HG02610 (cell line): ENCODE results near the gene PRDX1.

Experiments
- ATAC-seq: cut with Tn5 transposase; IDR thresholded peaks from one replicate; pipeline ENCODE4 v1.9.1; 2021; ENCODE audit warnings: mild to moderate bottlenecking, moderate library complexity; ENCODE audit not compliant: unreplicated experiment

Gene PRDX1

GRCh38 chr1:45521413-45522323 lies at the start of gene PRDX1:
Gene PRDX1 (minus strand): TSS chr1:45521884. CDS start chr1:45519043, 2,841 bp downstream.
- ATAC-seq: peak; percentile 77

DNA sequence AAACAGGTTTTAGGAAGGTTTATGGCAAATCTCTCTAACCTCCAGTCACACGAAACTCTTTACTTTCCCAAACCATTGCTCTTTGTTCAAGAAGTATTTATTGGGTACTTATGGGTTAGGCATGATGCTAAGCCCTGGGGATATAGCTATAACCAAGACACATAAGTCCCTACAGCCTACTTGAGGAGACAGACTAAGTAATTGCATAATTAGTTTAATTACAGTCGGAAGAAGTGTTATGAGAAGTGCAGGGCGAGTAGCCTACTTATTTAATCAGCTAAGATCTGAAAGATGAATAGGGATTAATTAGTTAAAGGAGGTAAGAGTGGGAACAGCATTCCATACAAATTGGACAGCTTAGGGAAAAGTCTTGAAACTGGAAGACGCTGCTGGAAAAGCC lies 48.9 kb upstream of the PRDX1 start:
- no peak for ATAC-seq

DNA sequence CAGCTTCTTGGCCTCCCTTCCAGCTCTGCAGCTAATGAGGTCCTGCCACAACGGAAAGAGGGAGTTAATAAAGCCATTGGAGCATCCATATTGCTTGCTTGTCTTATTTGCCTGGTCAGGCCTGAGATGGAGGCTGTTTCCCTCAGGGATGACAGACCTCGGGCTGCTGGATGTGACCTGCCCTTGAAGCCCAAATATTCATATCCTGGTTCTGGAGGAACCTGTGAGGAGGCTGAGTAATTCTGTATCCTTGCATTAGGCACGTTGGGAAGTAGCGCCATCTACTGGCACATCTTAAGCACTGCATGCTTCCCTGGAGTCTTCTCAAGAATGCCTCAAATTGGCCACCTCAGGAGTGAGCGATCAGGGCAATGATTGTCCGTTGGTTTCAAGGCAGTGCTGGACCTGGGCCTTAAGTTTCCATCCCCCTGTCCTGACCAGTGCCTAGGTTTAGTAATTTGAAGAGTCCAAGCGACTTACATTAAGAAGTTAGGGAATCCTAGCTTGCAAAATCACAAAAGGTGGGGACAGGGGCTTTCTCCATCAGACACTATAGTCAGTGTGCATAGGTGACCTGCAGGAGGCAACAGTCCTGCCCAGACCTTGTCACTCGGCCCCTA lies 48.4 kb upstream of the PRDX1 start:
- peak; percentile 69 for ATAC-seq

GRCh38 chr1:45569571-45569961 lies 47.9 kb upstream of the PRDX1 start:
- ATAC-seq: no peak

DNA sequence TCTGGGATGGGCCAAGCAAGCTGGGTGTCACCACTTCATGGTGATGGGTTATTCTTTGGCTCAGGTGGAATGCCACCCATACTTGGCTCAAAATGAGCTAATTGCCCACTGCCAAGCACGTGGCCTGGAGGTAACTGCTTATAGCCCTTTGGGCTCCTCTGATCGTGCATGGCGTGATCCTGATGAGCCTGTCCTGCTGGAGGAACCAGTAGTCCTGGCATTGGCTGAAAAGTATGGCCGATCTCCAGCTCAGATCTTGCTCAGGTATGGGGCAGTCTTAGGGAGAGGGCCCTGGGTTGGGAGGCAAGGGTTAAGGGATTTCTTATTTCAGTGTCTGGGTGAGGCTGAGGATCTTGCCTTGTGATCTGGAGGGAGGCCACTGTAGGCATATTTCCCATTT lies 46.7 kb upstream of the PRDX1 start:
- no peak for ATAC-seq

GRCh38 chr1:45567911-45568310 lies 46.2 kb upstream of the PRDX1 start:
- ATAC-seq: no peak

DNA sequence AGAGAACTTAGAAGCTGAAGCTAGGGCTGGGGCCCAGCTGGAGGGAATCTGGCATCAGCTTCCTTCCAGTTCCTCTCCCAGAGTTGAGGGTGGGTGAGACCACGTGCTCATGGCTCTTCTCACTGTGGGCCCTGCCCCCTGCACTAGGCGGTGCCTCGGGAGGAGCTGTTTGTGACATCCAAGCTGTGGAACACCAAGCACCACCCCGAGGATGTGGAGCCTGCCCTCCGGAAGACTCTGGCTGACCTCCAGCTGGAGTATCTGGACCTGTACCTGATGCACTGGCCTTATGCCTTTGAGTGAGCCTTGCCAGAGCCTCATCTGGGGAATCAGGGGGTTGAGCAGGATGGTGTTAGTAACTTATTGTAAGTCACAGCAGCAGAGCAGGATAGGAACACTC lies 45.0 kb upstream of the PRDX1 start:
- no peak for ATAC-seq

- no peak for ATAC-seq
Measured at GRCh38 chr1:45563843-45564242, 42.2 kb upstream of the PRDX1 start.

DNA sequence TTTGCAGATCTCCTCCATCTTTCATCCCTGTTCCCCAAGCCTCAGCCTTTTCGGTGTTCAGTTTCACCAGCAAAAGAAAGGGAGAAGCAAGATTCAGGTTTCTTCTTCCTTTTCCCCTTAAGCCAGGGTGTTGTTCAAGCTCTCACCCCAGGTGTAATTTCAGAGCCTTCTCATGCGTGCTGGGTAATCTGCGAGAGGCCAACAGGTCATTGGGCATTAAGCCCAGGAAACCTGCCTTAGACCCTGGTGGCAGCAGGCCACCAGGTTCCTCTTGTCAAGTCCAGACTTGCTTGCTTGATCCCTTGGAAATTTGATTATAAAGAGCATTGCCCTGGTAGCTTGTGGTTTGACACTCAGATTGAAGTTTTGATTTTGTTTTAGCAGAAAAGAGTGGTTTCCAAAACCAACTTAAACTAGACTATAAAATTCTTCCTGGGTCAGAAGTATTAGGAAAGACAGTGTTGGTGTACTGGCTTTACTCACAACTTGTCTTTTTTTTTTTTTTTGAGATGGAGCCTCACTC lies 35.8 kb upstream of the PRDX1 start:
- ATAC-seq: no peak

DNA sequence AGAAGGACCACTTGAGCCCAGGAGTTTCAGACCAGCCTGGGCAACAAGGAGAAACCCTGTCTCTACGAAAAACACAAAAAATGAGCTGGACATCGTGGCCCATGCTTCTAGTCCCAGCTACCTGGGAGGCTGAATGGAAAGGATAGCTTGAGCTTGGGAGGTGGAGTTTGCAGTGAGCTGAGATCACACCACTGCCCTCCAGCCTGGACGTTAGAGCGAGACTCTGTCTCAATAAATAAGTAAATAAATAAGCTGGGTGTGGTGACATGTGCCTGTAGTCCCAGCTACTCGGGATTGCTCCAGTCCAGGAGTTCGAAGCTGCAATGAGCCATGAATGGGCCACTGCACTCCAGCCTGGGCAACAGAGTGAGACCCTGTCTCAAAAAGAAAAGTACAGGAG lies 32.5 kb upstream of the PRDX1 start:
- no peak for ATAC-seq

DNA sequence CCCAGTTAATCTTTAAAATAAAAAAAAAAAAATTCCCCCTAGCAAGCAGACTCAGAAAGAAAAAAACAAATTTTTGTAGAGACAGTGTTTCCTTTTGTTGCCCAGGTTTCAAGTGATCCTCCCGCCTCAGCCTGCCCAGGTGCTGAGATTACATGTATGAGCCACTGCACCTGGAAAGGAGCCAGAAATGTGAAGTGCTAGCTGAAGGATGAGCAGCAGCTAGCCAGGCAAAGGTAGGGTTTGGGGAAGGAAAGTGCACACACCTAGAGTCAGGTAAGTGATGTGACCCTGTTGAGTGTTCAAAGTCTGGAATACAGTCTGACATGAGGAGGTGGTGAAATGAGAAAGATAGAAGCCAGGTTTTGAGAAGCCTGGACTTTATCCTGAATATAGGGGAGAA lies 30.6 kb upstream of the PRDX1 start:
- no peak for ATAC-seq

DNA sequence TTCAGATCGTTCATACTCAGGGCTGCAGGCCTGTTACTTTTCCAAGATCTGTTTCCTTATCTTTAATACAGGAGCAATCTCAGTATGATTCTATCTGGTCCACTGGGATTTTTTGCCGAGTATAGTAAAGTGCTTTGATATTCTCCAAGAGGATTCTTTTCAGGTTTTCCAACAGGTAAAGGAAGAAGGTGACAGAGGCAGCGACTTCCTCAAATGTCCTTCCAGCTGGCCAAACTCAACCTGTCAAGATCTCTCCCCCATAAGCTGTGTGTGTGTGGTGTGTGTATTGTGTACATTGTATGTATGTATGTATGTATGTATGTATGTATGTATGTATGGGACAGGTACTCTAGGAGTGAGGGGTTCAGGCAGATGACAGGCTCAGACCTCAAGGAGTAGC lies 30.0 kb upstream of the PRDX1 start:
- no peak for ATAC-seq

- peak; percentile 79 for ATAC-seq
Measured at GRCh38 chr1:45550401-45551351, 29.0 kb upstream of the PRDX1 start, which contains the start of gene AKR1A1. Gene AKR1A1 (plus strand): TSS chr1:45550826. CDS start chr1:45561795, 10,969 bp downstream.

DNA sequence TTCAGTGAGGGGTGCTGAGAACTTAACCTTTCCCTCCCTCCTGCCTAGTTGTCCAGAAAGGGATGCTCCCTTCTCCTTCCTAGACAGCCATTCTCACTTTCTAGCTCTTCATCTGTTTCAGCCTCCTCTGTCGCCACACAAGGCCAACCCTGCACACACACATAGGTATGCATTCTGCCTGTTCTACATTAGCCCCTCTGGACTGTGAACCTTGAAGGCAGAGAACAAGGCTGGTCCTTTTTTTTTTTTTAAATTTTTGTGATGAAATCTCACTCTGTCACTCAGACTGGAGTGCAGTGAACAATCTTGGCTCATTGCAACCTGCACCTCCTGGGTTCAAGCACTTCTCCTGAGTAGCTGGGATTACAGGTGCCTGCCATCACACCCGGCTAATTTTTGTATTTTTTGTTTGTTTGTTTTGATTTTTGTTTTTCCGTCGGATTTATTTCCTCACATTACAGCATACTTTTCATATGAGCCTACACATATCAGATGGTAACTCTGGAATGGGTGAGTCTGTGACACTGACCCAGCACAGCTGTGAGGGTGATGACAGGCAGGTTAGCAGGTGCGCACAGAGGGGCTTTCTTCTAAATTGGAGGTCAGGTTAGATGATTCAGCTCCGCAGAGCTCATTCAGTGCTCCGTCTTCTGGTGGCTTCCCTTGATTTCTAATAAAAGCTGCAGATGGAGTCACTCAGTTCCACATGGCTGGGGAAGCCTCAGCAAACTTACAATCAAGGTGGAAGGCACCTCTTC lies 24.0 kb upstream of the PRDX1 start:
- ATAC-seq: no peak

DNA sequence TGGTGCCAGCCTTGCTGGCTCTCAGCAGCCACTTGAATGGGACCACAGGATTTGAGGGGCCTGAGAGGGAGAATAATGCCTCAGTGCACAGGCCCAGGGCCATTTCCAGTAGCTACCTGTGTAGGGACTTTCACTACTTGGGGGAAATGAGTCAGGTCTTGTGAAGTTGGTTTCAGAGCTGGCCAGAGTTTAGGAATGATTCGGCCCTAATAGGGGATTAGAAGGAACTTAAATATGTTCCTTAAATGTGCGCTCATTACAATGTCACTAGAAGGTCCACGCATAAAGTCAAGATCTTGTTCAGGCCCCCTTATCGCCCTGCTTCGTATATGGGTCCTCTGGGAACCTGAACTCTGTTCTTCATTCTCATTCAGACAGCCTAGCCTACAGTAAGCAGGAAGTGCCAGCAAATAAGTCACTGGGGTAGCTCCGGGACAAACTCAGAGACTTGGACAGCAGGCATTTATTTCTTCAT lies 23.4 kb upstream of the PRDX1 start:
- peak; percentile 61 for ATAC-seq

- ATAC-seq: no peak
Measured at GRCh38 chr1:45544530-45544929, 22.8 kb upstream of the PRDX1 start.

DNA sequence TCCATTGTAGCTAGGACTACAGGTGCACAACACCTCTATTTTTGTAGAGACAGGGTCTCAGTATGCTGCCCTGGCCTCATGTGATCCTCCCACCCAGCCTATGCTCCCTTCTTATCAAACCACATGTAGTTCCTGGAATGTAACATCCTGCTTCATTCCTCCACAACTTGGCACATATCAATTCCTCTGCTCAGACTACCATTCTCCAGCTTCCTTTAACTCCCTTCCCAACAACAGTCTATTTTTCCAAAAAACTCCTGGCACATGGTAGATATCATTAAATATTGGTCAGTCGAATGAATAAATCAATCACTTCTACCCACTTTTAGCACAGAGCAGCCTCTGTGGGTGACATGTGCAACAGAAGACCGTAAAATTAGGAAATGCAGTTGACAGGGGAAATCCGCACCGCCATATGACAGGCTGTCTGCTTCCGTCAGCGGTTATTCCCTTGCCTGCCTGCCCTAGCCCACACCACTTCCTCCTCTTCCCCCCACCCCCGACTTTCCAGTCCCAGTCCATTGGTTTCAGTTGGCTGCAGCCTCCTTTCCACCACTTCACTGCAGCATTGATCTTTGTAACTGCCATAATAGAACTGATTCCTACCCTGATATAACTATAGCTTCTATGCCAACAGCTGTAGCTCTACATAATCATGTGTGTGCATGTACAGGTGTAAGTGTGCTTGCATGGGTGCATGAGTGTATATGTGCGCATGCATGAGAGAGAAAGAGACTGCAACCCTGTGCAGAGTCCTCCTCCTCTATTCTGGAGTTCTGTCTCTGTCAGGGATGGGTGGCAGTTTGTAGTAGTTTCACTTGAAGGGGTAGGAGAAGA lies 22.1 kb upstream of the PRDX1 start:
- ATAC-seq: peak; percentile 61

GRCh38 chr1:45542591-45542990 lies 20.9 kb upstream of the PRDX1 start:
- ATAC-seq: no peak

DNA sequence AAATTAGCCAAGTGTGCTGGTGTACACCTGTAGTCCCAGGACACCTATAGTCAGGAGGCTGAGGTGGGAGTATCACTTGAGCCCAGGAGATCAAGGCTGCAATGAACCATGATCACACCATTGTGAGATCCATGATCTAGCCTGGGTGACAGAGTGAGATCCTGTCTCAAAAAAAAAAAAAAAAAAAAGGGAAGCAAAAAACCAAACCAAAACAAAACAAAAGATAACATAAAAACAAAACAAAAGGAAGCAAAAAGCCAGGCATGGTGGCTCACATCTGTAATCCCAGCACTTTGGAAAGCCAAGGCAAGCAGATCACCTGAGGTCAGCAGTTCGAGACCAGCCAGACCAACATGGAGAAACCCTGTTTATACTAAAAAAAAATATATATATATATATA lies 19.5 kb upstream of the PRDX1 start:
- no peak for ATAC-seq
